ENCODE measurements around the gene BCCIP.

DNA sequence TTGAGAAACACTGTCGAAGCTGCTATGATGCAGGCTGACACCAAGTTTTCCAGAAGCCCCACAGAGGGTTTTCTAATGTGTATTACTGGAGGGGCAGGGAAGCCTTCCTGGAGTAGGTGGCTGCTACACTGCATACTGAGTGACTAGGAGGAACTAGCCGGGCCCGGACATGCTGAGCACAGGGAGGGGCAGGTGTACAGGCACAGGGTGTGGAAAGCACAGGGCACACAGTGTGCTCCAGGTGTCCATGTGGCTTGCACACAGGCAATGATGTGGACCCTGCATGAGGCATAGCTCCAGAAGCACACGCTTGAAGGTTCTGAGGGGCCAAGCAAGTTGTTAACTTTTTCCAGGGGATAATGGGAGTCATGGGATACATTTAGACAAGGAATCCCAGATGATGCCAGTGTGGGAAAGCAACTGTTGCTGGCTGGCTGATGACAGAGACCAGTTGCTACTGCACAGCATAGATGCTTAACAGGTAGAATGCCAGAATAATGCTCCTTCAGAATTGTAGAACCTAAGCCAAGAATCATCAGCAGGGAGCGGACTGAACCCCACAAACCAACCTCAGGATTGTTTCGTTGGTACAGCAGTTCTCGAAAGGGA, 43.2 kb downstream of the BCCIP start:
- TF ChIP-seq, protein P1, sequence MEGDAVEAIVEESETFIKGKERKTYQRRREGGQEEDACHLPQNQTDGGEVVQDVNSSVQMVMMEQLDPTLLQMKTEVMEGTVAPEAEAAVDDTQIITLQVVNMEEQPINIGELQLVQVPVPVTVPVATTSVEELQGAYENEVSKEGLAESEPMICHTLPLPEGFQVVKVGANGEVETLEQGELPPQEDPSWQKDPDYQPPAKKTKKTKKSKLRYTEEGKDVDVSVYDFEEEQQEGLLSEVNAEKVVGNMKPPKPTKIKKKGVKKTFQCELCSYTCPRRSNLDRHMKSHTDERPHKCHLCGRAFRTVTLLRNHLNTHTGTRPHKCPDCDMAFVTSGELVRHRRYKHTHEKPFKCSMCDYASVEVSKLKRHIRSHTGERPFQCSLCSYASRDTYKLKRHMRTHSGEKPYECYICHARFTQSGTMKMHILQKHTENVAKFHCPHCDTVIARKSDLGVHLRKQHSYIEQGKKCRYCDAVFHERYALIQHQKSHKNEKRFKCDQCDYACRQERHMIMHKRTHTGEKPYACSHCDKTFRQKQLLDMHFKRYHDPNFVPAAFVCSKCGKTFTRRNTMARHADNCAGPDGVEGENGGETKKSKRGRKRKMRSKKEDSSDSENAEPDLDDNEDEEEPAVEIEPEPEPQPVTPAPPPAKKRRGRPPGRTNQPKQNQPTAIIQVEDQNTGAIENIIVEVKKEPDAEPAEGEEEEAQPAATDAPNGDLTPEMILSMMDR (conservative IDR thresholded peaks at IDR 0.05; ENCODE audit: low read depth, low read length) = no peak
- no peak for TF ChIP-seq EZH2 (IDR thresholded peaks at IDR 0.05; ENCODE audit: borderline replicate concordance, low read depth, low read length, poor library complexity, severe bottlenecking)
